ENCODE data around the gene ITIH5. TPM values are rescaled to one million over a fixed set of nuclear protein-coding genes. Genes with fewer than 3 reads are reported as not detected.

The ITIH5 gene
- total and polyA plus RNA-seq, 2 donors (not counting 1 experiment from before 2014, with no cell fraction given): not detected

DNA sequence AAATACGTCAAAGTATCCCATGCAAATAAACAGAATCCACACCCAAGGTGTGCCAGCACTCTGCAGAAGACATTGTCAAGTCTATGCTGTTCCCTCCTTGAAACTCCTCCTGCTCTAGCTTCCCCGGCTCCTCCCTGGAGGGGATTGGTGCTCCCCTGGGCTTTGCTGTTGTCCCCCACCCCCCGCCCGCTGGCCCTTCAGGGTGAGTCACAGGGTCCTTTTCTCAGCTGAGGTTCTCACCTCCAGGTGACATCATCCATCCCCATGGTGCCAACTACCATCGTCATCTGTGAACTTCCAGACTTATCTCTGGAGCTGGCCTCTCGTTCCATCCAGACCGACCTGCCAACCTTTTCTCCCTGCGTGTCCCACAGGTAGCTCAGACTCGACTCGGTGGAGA is 77.0 kb downstream of the ITIH5 start:
- H3K27ac ChIP-seq (ENCODE audit: low read length in 2 of 2): no peak overlapping the region
- 97% methylated on average over 10 of the region's 10 CpGs for WGBS (ENCODE audit: insufficient coverage)
- H3K4me3 ChIP-seq (ENCODE audit: control extremely low read depth in 1 of 5, extremely low read depth in 1 of 5, insufficient read depth in 1 of 5, low read depth in 2 of 5, low read length in 4 of 5): no peak overlapping the region
- H2AFZ ChIP-seq (ENCODE audit: insufficient read depth, low read depth, low read length, poor library complexity, severe bottlenecking): no peak overlapping the region
- no peak overlapping the region for H3K4me2 ChIP-seq (replicated peaks; ENCODE audit: low read depth, low read length, poor library complexity, severe bottlenecking)
- H3K79me2 ChIP-seq (ENCODE audit: control insufficient read depth, insufficient read depth, low read length): no peaks in the 10 kb centered on the region
- H3K4me1 ChIP-seq (ENCODE audit: control insufficient read depth in 2 of 2, insufficient read depth in 2 of 2, low read length in 2 of 2): no peaks in the 10 kb centered on the region
- no peak overlapping the region for H3K27ac Mint-ChIP-seq
- DNase-seq (no peak), ATAC-seq (ENCODE audit: low read depth) (no peak)
- no peaks in the 10 kb centered on the region for H3K4me1 Mint-ChIP-seq
- no peak overlapping the region for H3K9ac ChIP-seq (ENCODE audit: low read length)
- TF ChIP-seq, protein P1, sequence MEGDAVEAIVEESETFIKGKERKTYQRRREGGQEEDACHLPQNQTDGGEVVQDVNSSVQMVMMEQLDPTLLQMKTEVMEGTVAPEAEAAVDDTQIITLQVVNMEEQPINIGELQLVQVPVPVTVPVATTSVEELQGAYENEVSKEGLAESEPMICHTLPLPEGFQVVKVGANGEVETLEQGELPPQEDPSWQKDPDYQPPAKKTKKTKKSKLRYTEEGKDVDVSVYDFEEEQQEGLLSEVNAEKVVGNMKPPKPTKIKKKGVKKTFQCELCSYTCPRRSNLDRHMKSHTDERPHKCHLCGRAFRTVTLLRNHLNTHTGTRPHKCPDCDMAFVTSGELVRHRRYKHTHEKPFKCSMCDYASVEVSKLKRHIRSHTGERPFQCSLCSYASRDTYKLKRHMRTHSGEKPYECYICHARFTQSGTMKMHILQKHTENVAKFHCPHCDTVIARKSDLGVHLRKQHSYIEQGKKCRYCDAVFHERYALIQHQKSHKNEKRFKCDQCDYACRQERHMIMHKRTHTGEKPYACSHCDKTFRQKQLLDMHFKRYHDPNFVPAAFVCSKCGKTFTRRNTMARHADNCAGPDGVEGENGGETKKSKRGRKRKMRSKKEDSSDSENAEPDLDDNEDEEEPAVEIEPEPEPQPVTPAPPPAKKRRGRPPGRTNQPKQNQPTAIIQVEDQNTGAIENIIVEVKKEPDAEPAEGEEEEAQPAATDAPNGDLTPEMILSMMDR (IDR thresholded peaks at IDR 0.05): no peak
- no peak for TF ChIP-seq EZH2 (IDR thresholded peaks at IDR 0.05; ENCODE audit: borderline replicate concordance, insufficient read depth, low read depth, low read length, poor library complexity, severe bottlenecking)
- ChIA-PET CTCF (no interaction called here), POLR2A (no interaction called here)
- H3K9me3 ChIP-seq (ENCODE audit: control extremely low read depth in 1 of 3, control insufficient read depth in 2 of 3, insufficient read depth in 1 of 3, low read length in 2 of 3): no peaks in the 10 kb centered on the region
- H3K36me3 ChIP-seq (replicated peaks in 1 of 2; ENCODE audit: control extremely low read depth in 1 of 2, control insufficient read depth in 1 of 2, extremely low read depth in 1 of 2, insufficient read depth in 2 of 2, low read length in 1 of 2): no peaks in the 10 kb centered on the region
- no peaks in the 10 kb centered on the region for H3K9me3 Mint-ChIP-seq (ENCODE audit: insufficient read depth)
- peaks cover 12% of the 10 kb centered on the region for H3K27me3 Mint-ChIP-seq
- no peaks in the 10 kb centered on the region for H3K27me3 ChIP-seq (replicated peaks in 1 of 4; ENCODE audit: control extremely low read depth in 1 of 4, control insufficient read depth in 3 of 4, insufficient read depth in 4 of 4, low read length in 3 of 4)
- no peaks in the 10 kb centered on the region for H4K20me1 ChIP-seq (ENCODE audit: control insufficient read depth, insufficient read depth, low read length, poor library complexity, severe bottlenecking)
- H3K4me3 Mint-ChIP-seq: no peak overlapping the region
- intact Hi-C loops (cut with micrococcal nuclease): no loop called here

DNA sequence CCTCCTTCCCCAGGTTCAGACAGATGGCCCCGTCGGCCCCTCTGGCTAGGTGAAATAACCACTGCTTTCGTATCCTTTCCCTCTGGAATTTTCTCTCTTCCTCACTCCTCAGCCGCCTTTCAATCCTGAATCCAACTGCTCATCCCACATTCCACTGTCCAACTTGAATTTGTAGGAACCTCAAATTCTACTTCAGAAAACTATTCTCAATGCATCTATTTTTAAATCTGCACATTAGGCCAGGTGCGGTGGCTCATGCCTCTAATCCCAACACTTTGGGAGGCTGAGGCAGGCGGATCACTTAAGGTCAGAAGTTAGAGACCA is 78.9 kb downstream of the ITIH5 start:
- Histone ChIP-seq H4K20me1 (ENCODE audit: control insufficient read depth, insufficient read depth, low read length, poor library complexity, severe bottlenecking) (no peaks in the 10 kb centered on the region), H3K27me3 (replicated peaks in 1 of 4; ENCODE audit: control extremely low read depth in 1 of 4, control insufficient read depth in 3 of 4, insufficient read depth in 4 of 4, low read length in 3 of 4) (no peaks in the 10 kb centered on the region), H3K79me2 (ENCODE audit: control insufficient read depth, insufficient read depth, low read length) (no peaks in the 10 kb centered on the region), H3K4me2 (replicated peaks; ENCODE audit: low read depth, low read length, poor library complexity, severe bottlenecking) (no peak overlapping the region), H3K9me3 (ENCODE audit: control extremely low read depth in 1 of 3, control insufficient read depth in 2 of 3, insufficient read depth in 1 of 3, low read length in 2 of 3) (no peaks in the 10 kb centered on the region), H3K9ac (ENCODE audit: low read length) (no peak overlapping the region), H3K27ac (ENCODE audit: low read length in 2 of 2) (no peak overlapping the region), H2AFZ (ENCODE audit: insufficient read depth, low read depth, low read length, poor library complexity, severe bottlenecking) (no peak overlapping the region), H3K4me3 (ENCODE audit: control extremely low read depth in 1 of 5, extremely low read depth in 1 of 5, insufficient read depth in 1 of 5, low read depth in 2 of 5, low read length in 4 of 5) (no peak overlapping the region), H3K4me1 (ENCODE audit: control insufficient read depth in 2 of 2, insufficient read depth in 2 of 2, low read length in 2 of 2) (no peaks in the 10 kb centered on the region), H3K36me3 (replicated peaks in 1 of 2; ENCODE audit: control extremely low read depth in 1 of 2, control insufficient read depth in 1 of 2, extremely low read depth in 1 of 2, insufficient read depth in 2 of 2, low read length in 1 of 2) (no peaks in the 10 kb centered on the region)
- WGBS (ENCODE audit: insufficient coverage): 96% methylated on average over 6 of the region's 6 CpGs
- H3K27me3 Mint-ChIP-seq: peaks cover 12% of the 10 kb centered on the region
- POLR2A ChIA-PET: no interaction called here
- CTCF ChIA-PET: no interaction called here
- no peak for DNase-seq
- no peak for ATAC-seq (ENCODE audit: low read depth)
- TF ChIP-seq, protein P1 (IDR thresholded peaks at IDR 0.05): no peak
- no peak for TF ChIP-seq EZH2 (IDR thresholded peaks at IDR 0.05; ENCODE audit: borderline replicate concordance, insufficient read depth, low read depth, low read length, poor library complexity, severe bottlenecking)
- H3K9me3 Mint-ChIP-seq (ENCODE audit: insufficient read depth): no peaks in the 10 kb centered on the region
- intact Hi-C loops (cut with micrococcal nuclease): no loop called here
- no peak overlapping the region for H3K4me3 Mint-ChIP-seq
- no peak overlapping the region for H3K27ac Mint-ChIP-seq
- H3K4me1 Mint-ChIP-seq: no peaks in the 10 kb centered on the region
